ENCODE results near the gene STX4.

The STX4 gene

GRCh38 chr16:31083556-31083955, 50.2 kb downstream of the STX4 start:
- TF ChIP-seq CTCF (IDR thresholded peaks at IDR 0.05; ENCODE audit: low read depth, low read length): no peak
- DNase-seq (ENCODE audit: extremely low read depth, low read depth): no peak

- TF ChIP-seq CTCF (IDR thresholded peaks at IDR 0.05; ENCODE audit: low read depth, low read length): no peak
- DNase-seq (ENCODE audit: extremely low read depth, low read depth): no peak
Measured at GRCh38 chr16:31083981-31084380, 50.6 kb downstream of the STX4 start.

DNA sequence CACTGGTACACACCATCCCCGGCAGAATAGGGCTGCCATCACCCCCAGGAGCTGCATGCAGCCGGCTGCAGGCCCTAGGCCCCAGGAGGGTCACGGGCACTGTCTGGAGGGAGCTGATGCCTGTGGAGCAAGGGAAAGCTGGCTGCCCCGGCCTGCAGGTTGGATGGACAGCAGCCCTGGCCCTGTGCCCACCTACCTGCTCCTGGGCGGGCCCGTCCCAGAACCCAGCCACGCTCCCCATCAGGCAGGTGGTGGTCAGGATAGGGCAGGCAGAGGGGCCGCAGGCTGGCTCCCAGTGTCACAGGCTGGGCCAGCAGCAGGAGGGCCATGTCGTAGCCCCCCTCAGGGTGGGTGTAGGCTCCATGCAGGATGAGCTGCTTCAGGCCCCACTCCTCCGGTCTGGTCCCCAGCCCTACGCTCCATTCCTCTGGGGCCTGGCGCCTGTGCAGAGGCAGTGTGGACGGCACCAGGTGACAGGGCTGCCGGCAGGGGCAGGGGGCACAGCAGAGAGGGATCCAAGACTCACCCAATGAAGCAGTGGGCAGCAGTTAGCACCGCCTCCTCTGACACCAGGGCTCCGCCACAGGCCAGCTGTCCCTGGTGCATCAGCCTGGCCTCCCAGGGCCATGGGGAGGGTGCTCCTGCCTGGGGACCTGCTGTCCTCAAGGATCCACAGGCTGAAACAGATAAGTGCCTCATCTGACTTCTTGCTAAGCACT, 51.4 kb downstream of the STX4 start:
- no peak for DNase-seq (ENCODE audit: extremely low read depth, low read depth)

DNA sequence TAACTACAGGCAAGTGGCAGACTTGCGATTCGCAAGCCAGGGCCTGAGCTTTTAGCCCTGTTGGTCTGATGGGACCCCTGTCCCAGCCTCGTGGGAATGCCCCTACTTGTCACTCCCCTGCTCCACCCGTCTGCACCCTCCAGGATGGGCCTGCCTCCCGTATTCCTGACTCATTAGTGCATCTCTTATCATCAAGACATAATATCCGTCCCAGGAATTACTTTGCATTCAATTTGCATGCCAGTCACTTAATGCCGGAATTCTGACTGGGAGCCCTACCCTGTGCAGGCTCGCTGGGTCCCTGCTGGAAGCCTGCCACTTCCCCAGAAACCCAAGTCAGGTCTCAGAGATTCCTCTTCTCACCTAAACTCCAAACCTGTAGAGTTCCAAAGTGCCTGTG, 52.1 kb downstream of the STX4 start:
- TF ChIP-seq CTCF (IDR thresholded peaks at IDR 0.05; ENCODE audit: low read depth, low read length): no peak
- no peak for DNase-seq (ENCODE audit: extremely low read depth, low read depth)

More for the DNA sequence above, 51.4 kb downstream of the STX4 start:
- TF ChIP-seq CTCF (IDR thresholded peaks at IDR 0.05; ENCODE audit: low read depth, low read length): no peak

GRCh38 chr16:31085873-31086628, 52.7 kb downstream of the STX4 start:
- no peak for DNase-seq (ENCODE audit: extremely low read depth, low read depth)
- no peak for TF ChIP-seq CTCF (IDR thresholded peaks at IDR 0.05; ENCODE audit: low read depth, low read length)

DNA sequence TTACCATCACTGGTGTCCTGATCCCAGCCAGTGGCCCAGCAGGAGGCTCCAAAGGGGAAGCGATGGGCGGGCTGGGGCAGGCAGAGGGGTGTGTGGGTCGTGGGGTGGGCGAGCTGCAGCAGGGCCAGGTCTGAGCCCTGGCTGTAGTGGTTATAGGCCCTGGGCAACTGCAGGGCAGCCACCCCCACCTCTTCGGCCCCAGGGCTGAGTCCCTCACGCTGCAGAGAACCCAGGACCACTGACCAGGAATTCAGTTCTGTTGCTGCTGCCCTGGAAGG, 53.2 kb downstream of the STX4 start:
- DNase-seq (ENCODE audit: extremely low read depth, low read depth): no peak
- TF ChIP-seq CTCF (IDR thresholded peaks at IDR 0.05; ENCODE audit: low read depth, low read length): no peak

GRCh38 chr16:31087481-31087880, 54.1 kb downstream of the STX4 start:
- no peak for TF ChIP-seq CTCF (IDR thresholded peaks at IDR 0.05; ENCODE audit: low read depth, low read length)

More at GRCh38 chr16:31087481-31087880, 54.1 kb downstream of the STX4 start:
- DNase-seq (ENCODE audit: extremely low read depth, low read depth): no peak

All from AG09319 (cell line).